ENCODE measurements around the gene KCTD2.
"Not testable (repeated sequence)": the region's sequence is repeated elsewhere in the genome, so short reads cannot be mapped to it uniquely, and the experiment has no call there.

KCTD2 gene

DNA sequence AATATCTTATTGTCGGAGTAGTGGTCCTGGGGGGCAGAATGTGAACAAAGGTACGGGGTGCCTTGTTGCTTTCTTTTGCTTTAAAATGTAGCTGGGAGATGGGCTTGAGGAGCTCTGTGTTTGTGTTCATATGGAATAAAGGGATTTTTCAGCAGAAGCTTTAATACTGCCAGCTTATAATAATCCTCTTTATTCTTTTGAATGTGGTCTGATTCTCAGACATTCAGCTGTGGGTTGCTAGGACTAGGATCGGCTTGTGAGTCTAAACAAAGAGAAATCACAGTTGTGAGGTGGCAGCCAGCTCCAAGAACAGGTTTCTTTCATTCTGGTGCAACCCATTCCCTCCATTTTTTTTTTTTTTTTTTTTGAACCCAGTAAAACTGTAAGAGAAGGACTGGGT, 27.3 kb upstream of the KCTD2 start:
- no peak for DNase-seq (ENCODE audit: extremely low read depth in 1 of 2, low read depth in 1 of 2)

DNA sequence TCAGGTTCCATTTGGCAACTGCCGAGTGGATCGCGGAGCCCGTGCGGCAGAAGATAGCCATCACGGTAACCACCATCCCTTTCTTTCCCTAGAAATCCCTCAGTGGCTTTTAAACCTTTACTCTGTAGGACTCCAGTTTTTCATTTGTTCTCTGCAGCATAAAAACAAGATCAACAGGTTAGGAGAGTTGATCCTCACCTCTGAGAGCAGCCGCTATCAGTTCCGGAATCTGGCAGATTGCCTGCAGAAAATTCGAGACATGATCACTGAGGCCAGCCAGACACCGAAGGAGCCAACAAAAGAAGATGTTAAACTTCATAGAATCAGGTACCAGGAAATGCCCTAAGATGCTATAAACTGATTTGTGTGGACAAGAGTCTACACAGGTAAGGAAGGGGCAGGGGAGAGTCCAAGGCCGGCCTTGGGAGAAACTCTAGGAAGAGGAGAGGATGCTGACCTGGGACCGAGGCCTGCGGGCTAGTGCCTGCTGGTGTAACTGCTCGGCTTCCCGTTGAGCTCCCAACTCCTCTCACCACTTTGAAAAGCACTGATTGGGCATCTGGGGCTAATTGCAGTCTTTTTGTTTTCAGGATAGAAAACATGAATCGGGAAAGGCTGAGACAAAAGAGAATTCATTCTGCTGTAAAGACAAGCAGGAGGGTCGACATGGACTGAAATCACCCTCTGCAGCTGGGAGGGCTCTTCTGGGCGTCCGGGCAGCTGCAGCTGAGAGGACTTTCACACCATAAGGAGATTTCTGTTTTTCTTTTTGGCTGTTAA, 26.5 kb upstream of the KCTD2 start:
- DNase-seq (ENCODE audit: extremely low read depth in 1 of 2, low read depth in 1 of 2): no peak

DNA sequence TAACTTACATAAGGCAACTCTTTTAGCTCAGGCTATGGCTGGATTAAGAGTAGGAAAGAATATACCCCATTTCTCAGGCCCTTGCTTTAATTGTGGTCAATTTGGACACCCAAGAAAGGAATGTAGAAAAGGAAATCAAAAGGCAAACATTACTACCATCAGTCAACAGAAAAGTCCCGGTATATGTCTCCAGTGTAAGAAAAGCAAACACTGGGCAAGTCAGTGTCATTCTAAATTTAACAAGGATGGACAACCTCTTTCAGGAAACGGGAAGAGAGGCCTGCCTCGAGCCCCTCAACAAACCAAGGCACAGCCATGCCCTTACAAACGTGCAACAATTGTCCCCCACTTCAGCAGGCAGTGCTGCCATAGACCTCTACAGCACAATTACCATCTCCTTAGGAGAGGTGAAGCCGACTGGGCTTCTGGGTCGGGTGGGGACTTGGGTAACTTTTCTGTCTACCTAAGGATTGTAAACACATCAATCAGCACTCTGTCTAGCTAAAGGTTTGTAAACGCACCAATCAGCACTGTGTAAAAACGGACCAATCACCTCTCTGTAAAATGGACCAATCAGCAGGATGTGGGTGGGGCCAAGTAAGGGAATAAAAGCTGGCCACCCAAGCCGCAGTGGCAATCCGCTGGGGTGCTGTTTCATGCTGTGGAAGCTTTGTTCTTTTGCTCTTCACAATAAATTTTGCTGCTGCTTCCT, 22.2 kb upstream of the KCTD2 start:
- no peak for DNase-seq (ENCODE audit: extremely low read depth in 1 of 2, low read depth in 1 of 2)

DNA sequence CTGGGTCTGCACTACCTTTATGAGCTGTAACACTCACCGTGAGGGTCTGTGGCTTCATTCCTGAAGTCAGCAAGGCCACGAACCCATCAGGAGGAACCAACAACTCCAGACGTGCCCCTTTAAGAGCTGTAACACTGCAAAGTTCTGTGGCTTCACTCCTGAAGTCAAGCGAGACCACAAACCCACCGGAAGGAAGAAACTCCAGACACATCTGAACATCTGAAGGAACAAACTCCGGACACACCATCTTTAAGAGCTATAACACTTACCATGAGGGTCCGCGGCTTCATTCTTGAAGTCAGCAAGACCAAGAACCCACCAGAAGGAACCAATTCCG, 21.7 kb upstream of the KCTD2 start:
- DNase-seq (ENCODE audit: extremely low read depth in 1 of 2, low read depth in 1 of 2): not testable (repeated sequence)

DNA sequence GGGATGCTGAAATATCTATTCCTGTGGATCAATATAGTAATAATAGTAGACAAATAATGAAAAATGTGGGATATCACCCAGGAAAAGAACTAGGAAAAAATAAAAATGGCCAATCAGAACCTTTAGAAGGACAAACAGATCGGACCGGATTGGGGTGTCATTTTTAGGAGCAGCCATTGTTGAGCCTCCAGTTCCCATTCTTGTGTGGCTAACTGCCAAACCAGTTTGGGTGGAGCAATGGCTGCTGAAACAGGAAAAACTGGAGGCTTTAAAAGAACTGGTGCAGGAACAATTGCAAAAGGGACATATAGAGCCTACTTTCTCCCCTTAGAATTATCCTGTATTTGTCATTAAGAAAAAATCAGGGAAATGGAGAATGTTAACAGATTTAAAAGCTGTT, 20.4 kb upstream of the KCTD2 start:
- not testable (repeated sequence) for DNase-seq (ENCODE audit: extremely low read depth in 1 of 2, low read depth in 1 of 2)

DNA sequence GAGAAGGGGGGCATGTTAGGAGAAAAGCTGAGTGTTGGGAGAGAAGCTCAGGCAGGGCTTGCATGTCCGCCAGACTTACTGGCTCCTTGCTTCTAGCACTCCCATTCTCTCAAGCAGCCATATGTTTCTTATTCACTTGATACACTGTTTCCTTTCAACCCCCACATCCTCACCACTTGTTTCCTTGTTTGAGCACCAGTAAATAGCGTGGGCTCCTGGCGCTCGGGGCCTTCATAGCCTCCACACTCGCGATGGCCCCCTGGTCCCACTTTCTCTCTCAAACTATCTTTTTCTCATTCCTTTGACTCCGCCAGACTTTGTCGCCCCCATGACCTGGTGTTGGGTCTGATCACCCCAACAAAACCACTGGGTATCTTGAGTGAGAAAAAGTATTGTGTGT, 16.9 kb upstream of the KCTD2 start:
- DNase-seq (ENCODE audit: extremely low read depth in 1 of 2, low read depth in 1 of 2): no peak

DNA sequence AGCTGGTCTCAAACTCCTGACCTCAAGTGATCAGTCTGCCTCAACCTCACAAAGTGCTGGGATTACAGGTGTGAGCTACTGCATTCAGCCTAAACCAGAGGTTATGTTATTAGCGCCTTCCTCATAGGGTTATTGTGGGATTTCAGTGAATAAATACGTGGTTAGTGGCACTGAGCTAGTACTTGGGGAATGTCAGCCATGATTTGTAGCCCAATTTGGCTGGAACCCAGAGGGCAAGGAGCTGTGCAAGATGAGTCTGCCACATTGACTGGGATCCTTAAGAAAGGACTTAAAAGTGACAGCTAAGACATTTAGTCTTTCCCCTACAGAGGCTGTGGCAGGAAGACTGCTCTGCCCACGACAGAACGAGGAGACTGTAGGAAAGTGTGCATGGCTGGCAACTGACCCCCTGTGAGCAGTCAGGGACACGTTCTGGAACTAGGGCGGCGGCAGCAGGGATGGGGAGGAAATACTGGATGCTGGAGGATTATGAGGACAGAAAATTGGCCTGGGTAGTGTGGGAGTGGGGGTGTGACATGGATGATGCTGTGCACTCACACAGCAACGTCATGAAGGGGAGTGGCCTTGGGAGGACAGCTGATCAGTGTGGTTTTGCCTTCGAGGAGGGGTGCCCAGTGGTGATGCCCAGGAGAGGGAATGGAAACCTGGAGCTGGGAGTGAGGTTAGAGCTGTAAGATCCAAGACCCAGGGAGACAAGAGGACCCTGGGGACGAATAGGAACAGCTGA, 14.9 kb upstream of the KCTD2 start:
- peak in 1 of 2 donors; percentile 27 for DNase-seq (ENCODE audit: extremely low read depth in 1 of 2, low read depth in 1 of 2)

DNA sequence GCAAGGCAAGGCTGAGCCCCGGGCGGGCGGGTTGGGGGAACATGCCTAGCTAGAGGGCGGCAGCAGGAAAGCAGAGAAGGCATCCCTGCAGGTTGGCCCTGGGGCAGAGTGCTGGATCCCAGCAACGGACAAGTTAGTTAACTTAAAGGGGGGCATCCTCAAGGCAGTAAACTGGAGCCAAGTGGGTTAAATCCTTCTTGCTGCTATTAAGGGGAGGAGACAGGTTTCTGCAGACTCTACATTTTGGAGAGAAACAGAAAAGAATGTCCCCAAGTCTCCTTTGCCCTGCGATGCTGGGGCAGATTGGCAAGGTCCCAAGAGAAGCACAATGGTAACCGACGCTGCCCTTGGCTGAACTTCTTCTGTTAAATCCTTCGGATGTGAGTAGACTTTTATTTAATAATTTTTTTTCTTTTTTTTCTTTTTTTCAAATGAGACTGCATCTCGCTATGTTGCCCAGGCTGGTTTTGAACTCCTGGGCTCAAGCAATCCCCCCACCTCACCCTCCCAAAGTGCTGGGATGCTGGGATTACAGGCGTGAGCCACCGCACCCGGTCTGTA, 14.2 kb upstream of the KCTD2 start:
- no peak for DNase-seq (ENCODE audit: extremely low read depth in 1 of 2, low read depth in 1 of 2)

DNA sequence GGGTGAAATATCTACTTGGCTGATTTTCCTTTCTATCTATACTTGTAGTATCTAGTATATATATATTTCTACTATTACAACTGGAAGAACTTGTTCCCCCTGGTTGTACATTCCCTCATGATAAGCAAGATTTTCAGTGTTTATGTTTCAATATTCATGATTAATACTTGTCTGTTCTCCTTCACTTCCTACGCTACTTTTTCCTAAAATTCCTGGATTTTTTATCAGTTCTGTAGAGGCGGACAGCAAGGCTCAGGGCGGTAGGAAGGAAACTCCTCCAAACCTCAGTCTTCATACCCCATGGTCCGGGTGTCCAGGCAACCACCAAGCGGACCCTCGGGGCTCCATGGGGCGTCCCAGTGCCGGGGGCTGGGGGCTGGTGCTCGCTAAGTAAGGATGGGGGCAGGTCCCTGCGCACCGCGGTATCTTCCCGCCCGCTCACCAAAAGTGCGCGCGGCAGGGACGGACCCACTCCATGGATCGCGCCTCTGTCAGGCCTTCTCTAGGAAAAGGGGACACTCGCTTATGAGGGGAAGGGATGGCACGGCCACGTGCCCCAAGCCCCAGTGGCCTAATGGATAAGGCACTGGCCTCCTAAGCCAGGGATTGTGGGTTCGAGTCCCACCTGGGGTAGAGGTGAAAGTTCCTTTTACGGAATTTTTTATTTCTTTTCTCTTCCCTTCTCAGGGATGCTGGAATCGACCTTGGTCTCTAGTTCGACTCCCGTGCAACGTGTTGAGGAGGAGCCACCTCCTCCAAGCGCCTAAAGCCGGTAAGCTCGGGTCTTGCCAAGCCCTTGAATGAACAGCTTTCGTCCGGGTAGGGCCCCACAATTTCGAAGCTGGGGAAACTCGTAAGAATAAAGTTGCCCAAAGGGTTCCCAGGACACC, 13.4 kb upstream of the KCTD2 start:
- peak; percentile 65 to 67 for DNase-seq (ENCODE audit: extremely low read depth in 1 of 2, low read depth in 1 of 2)

DNA sequence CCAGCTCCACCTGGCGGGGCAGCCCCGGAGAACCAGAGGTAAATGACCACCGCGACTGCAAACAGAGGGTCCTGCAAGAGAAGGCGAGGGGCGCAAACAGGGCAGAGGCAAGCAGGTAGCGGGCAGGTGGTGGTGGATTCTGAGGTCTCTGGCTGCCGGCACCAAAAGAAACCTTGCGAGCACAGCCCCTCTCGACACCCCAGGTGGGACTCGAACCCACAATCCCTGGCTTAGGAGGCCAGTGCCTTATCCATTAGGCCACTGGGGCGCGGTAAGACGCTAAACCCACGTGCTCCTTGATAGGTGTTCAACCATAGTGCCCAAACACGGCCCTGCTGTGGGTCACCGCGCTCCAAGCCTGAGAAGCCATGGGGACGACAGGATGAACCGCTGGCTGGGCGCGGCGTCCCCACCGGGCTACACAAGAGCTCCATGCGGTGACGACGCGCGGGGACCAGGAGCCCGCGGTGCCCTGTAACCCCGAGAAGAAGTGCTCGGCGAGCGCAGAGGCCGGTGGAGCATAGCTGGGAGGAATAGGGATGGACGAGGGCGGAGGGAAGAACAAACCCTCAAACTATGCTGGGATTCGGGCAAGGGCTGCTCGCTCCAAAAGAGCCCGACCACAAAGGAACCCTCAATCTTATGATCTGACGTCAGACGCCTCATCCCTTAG, 12.7 kb upstream of the KCTD2 start:
- DNase-seq (ENCODE audit: extremely low read depth in 1 of 2, low read depth in 1 of 2): peak; percentile 59 to 60

DNA sequence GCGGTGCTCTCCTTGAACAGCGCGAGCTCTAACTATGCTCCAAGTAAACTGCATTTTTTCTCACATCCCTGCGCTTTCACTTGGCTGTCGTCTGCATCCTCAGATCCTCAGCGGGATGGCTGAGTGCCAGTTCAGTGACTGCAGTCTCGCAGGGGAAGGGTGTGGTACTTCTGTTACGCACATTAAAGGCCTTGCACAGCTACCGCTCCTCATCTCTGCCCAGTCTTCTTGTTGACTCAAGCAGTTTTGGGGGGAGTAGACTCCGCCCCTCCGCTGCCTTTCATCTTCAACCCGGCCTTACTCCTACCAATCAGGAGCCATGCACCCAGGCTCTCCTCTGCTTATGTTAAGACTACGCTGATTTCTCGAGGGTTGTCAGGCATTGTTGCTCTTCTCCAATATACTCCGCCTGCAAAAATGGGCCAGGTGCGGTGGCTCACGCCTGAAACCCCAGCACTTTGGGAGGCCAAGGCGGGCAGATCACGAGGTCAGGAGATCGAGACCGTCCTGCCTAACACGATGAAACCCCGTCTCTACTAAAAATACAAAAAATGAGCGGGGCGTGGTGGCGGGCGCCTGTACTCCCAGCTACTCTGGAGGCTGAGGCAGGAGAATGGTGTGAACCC, 10.3 kb upstream of the KCTD2 start:
- DNase-seq (ENCODE audit: extremely low read depth in 1 of 2, low read depth in 1 of 2): peak; percentile 69 to 90

DNA sequence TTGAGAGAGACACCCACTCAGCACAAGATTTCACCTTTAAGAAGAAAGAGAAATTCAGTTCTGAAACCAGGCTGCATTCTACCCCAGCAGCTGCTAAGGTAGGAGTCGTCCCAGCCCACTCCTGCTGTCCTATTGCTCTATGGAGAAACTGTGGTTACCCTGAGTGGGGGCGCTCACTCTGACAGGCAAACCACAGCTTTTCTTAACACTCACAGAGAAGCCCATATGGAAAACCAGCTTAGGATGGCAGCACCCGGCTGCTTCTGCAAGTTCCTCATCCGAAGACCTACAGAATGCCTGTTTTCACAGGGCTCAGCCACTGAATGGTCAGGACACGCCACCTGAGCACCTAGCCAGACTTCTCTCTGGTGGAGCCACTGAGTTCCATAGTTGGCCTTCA, 7.8 kb upstream of the KCTD2 start:
- DNase-seq (ENCODE audit: extremely low read depth in 1 of 2, low read depth in 1 of 2): no peak

DNA sequence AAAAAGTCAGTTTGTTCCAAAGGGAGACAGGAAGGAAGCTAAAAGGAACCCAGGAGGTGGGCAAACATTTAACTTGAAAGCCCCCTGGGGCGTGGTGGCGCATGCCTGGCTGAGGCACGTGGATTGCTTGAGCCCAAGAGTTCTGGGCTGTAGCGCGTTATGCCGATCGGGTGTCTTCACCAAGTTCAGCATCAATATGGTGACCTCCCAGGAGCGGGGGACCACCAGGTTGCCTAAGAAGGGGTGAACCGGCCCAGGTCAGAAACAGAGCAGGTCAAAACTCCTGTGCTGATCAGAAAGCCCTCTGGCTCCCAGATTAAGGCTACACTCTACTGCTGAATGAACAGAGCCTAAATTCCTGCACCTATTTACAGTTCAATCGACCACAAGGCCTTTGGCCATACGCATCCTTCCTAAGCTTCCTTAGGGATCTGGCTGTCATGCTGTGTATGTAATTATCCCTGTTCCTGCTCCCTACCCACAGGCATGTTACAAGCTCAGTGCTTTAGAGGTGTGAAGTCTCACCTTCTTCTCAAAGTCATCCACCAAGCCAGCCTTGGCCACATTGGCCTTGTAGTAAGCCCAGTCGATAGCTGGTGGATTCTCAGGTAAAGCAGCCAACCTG, 5.3 kb upstream of the KCTD2 start:
- no peak for DNase-seq (ENCODE audit: extremely low read depth in 1 of 2, low read depth in 1 of 2)

DNA sequence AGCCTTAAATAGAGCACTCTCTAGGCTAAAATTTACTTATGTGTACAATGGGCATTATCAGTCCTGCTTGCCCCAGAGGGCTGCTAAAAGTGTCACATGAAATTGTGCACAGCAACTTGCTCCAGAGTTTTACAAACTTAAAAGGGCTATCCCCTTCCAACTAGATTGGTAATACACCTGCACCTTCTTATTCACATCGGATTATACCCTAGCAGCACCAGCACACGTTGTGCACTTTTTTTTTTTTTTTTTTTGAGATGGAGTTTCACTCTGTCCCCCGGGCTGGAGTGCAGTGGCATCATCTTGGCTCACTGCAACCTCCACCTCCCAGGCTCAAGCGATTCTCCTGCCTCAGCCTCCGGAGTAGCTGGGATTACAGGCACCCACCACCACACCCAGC, 3.2 kb upstream of the KCTD2 start:
- not testable (repeated sequence) for DNase-seq (ENCODE audit: extremely low read depth in 1 of 2, low read depth in 1 of 2)

DNA sequence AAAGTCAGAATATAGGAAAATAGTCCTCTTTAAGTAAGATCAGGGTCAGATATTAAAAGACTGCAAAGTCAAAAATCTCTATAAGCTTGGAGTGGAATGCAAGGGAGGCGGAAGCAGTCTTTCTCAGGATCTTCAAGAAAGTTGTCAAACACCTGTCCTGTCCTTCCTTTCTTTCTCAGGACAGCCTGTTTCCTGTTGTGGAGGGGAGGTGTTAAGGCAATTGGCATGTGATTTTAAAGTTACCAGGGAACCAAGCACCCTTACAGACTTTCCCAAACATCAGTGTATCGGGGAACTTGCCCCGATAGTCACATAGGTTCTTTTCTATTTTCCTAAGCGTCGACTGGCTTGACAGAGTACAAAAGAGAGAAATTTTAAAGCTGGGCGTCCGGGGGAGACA, 2.3 kb upstream of the KCTD2 start:
- DNase-seq (ENCODE audit: extremely low read depth in 1 of 2, low read depth in 1 of 2): no peak

DNA sequence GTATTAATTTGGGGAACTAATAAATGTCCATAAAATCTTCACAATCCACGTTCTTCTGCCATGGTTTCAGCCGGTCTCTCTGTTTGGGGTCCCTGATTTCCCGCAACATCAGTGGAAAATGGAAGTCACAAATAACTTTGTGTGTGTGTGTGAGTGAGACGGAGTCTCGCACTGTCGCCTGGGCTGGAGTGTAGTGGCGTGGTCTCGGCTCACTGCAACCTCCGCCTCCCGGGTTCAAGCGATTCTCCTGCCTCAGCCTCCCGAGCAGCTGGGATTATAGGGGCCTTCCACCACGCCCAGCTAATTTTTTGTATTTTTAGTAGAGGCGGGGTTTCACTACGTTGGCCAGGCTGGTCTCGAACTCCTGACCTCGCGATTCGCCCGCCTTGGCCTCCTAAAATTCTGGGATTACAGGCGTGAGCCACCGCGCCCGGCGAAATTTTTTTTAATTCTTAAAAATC, 1.0 kb upstream of the KCTD2 start:
- DNase-seq (ENCODE audit: extremely low read depth in 1 of 2, low read depth in 1 of 2): not testable (repeated sequence)

DNA sequence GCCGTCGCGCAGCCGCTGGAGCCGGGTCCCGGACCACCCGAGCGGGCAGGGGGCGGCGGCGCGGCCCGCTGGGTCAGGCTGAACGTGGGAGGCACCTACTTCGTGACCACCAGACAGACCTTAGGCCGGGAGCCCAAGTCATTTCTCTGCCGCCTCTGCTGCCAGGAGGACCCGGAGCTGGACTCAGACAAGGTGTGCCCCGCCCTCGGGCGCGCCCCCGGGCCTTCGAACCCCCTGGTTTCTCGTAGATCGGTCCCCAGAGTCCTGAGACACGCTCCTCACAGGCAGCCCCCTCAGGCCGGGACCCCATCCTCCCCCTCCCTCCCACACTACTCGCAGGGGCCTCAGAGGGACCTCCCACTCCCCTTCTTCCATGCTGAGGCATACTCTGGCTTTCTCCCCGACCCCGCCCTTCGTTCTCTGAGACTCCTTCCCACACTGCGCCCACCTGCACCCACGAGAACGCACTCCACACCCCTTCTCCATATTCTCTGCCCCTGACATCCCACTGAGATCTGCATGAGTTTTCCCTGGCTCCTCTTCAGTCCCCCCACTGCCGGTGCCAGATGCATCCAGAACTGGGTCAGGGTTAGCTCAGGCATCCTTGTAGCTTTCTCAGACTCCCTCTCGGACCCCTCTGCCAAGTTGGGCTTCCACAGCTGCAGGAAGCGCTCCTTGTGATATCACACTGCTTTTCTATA, 523 bp downstream of the KCTD2 start:
- peak in 1 of 2 donors; percentile 14 for DNase-seq (ENCODE audit: extremely low read depth in 1 of 2, low read depth in 1 of 2)

DNA sequence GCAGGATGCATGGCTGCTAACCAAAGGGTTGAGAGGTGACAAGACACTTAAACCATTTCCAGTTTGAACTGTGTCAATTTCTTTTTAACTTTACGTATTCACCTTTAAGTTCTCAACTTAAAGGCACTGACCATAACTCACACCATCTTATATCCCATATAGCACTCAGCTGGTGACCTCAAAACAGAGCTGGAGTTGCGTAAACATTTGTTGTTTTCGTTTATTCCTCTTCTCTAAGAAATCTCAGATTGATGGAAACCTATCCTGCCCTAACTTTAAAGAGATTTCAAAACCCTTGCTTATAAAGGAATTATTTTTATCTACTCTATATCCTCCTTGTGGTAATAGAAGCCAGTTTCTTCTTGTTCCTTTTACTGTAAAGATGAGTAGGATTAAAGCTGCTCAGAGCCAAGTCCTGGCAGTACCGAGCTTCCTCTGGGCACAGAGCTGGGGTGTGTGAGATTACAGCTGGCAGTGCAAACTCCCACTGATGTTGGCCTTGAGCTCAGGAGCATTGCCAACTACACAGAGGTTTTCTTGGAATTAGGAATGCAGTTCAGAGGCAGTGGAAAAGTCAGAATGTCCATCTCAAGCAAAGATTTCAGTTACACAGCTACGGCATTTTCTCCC, 1.3 kb downstream of the KCTD2 start:
- DNase-seq (ENCODE audit: extremely low read depth in 1 of 2, low read depth in 1 of 2): no peak
